GM21390 (cell line): ENCODE measurements around the gene AK1.

Source experiments
- ATAC-seq: cut with Tn5 transposase; IDR thresholded peaks from one replicate; pipeline ENCODE4 v1.9.1; 2021; ENCODE audit not compliant: unreplicated experiment

Gene AK1

DNA sequence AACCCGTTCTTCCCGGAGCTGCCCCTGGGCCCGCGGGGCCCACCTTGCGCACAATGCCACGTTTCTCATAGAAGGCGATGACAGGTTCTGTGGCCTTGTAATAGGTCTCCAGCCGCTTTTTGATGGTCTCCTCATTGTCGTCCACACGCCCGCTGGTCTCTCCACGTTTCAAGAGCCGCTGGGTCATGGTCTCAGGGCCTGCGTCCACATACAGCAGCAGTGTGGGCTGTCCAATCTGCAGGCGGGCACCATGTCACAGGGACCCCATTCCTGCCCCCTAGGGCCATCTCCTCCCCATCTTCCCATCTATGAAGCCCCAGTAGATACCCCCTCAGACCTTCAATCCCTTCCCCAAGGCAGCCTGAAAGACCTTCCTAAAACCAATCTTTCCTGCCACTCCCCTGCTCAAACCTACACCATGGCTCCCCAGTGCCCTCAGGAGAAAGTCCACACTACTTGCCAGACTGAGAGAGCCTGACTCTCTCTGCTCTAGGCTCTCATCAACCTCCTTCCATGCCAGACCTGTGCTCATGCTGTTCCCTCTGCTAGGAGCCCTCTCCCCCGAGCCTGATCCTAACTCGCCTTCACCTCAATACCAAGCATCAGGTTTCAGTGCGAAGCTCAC lies 9.1 kb downstream of the AK1 start:
- ATAC-seq: no peak

DNA sequence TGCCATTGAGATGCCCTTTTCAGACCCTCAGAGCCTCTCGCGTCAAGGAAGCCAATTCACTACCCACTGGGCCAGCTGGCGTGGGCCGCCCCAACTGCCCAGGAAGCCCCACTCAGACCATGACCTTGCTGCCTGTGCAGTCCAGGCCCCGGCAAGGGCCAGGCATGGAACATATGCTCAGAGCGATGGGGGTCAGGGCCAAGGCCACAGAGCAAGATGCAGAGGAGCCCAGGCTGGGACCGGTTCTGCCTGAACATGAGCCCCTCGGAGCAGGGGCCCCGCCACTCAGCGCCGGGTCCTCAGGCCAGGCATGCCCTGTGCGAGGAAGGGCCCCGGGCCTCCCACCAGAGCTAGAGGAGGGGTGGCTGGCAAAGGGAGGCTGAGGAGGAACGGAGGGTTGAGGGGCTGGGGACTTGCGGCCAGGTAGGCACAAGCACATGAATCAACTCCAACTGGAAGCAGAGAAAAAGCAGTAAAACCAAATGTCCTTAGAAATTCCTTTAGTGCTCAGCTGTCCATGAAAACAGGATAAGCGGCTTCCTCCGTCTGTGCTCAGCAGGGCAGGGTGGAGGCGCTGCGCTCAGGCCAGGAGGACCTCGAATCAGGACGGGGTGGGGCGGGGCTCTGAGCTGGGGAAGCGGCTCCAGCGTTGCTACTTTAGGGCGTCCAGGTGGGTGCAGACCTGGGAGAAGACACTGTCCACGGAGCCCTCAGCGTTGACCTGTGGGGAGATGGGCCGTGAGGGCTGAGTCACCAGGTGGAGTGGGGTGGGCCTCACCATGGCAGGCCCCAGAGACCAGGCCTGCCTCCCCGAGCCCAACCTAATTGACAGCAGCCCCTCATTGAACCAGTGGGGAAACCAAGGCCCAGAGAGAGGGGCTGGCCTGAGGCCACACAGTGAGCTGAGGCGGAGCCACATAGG lies 9.9 kb downstream of the AK1 start:
- ATAC-seq: no peak

DNA sequence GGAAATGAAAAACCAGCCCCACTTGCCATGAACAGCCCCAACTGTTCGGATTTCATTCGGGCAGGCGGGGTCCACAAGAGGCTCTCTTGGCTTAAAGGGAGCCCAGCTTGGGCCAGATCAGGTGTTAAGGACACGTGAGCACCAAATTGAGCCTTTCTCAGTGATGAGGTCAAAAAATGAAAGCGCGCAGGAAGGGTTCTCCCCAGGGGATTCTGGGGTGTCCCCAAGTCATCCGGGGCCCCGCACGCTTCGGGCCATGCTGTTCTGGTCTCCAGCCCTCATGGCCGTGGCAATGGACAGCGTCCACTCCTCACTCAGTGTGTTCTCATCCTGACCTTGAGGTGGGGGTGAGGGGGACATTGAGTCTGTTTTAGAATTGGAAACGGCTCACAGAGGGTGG lies 10.9 kb downstream of the AK1 start:
- no peak for ATAC-seq

DNA sequence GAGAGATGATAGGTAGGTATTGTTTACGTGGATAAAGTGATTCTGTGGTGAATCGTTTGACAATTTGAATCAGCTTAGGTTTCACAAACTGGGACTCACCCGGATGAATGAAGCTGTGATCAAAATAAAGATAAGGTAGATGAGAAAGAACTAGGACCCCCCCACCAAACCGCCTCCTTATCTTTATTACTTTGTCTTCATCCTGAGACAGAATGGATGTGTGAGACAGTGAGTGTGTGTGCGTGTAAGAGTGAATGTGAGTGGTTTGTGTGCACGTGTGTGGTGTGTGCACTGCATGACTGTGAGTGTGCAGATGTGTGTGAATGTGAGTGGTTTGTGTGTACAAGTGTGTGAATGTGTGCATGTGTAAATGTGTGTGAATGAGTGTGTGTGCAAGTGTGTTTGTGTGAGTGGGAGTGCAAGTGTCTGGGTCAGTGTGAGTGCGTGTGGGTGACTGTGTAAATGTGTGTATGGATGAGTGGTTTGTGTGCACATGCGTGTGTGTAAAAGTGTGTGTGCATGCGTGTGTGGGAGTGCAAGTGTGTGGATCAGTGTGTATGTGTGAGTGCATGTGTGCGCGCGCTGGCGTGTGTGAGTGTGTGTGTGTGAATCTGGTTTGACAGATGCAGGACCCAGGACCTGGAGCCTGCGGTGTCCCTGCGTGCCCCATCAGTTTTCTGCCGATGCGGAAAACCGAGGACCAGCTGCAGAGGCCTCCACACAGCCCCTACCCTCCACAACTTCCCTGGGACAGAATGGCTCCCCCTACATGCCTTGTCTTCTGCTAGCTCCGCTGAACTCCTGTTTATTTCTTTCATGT lies 11.6 kb downstream of the AK1 start:
- ATAC-seq: no peak

DNA sequence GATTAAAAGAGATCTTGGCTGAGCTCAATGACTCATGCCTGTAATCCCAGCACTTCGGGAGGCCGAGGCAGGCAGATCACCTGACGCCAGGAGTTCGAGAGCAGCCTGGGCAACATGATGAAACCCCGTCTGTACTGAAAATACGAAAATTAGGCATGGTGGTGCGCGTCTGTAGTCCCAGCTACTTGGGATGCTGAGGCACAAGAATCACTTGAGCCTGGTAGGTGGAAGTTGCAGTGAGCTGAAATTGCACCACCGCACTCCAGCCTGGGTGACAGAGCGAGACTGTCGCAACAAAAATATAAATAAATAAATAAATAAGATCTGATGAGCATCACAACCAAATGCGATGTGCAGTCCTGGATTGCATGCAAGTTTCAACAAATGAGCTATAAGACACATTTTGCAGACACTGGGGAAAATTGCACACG lies 14.3 kb downstream of the AK1 start:
- no peak for ATAC-seq

DNA sequence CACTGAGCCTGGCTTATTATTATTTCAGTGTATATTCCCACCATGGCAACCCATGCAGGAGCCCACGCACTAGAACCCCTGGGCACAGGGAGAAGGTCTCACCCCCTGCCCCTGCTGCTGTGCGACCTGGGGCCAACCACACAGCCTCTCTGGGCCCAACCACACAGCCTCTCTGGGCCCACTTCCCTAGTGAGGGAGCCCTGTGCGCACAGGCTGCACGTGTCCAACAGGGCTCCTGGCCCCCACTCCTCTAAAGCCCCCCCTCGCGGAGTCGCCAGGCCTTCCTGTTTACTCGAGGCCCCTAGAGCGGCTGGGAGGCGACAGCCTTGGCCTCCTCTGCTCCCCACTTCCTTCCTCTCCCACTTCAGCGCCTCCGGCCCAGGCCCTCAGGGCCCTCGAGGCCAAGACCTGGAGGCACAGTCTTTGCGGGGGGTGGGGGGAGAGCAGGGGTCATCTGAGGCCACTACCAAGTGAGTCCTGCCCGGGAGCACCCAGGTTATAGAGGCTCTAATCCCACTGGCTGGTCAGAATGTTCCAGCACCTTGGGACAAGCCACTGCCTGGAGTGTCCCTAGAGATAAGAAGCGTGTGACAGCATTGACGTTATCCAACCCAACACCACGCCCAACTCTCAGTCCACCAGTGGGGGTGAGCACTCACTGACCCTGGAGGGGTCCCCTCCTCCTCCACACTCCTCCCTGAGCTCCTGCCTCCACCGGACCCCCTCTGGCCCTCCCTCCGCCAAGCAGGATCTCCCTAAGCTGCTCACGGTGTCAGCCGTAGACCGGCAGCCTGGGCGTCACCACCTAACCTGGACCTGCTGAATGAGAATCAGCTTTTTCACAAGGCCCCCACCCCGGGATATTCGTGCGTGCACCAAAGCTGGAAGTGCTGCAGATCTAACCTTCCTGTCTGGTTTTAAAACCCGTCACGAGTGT lies 15.1 kb downstream of the AK1 start:
- ATAC-seq: no peak

DNA sequence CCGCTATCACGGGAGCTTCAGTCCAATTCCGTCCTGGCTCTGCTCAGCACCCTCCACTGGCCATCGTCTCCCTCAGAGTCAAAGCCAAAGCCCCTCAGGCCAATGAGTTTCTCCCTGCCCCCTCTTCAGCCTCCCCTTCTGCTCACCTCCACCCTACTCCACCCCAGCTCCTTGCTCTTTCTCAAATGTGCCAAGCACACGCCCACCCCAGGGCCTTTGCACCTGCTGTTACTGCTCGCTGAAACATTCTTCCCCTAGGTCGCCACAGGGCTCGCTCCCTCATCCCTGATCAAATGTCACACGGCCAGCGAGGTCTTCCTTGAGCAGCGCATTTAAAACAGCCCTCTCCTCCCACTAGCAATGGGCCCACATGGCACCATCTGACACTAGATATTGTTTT lies 16.7 kb downstream of the AK1 start:
- ATAC-seq: no peak

DNA sequence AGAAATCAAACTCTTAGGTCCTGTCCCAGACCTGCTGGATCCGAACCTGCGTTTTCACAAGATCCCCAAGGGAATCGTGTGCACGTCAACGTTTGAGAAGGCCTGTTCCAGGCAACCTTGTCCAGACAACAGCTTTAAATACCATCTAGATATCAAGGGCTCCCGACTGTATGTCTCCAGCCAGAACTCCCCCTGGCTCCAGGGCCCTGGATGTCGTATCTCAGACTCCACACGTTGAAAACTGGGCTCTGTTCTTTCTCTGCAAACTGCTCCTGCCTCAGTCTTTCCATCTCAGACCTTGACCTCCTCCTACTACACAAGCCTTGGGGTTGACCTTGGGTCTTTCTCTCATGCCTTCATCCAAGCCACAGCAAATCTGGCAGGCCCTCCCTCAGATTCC lies 17.2 kb downstream of the AK1 start:
- ATAC-seq: no peak

DNA sequence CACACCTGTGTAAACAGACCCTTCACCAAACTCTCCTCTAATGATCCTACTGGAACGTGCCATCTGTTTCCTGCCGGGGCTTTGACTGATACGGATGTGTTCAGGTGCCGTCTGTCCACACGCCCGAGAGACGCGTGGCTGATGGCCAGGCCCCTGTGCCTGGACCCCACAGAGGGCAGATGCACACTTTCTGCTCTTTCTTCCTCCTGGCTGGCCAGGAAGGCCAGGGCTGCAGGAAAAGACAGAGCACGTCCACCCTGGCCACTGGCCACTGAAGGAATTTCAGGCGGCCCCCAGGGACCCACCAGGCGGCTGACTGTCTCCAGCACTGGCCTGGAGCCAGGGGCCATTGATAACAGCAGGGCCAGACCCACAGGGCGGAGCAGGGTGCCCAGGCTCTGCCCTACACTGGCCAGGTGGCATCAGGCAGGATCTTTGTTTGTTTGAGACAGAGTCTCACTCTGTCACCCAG lies 19.4 kb downstream of the AK1 start:
- ATAC-seq: no peak

DNA sequence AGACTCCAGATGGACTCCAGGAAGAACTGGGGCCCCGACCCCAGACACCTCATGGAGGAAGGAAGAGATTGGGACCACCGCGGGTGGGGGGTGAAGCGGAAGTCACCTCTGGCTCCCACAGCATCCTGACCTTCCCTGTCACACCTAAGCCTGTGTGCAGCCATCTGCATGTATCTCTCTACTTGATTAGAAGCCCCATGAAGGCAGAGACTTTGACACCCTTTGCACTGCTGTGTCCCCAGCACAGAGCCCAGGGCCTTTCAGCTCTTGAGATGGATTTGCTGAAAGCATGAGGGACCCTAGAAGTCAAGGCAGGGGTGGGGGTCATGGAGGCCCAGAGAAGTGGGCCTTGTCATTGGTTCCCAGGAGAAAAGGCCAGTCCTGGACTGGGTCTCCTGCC lies 20.2 kb downstream of the AK1 start:
- no peak for ATAC-seq

DNA sequence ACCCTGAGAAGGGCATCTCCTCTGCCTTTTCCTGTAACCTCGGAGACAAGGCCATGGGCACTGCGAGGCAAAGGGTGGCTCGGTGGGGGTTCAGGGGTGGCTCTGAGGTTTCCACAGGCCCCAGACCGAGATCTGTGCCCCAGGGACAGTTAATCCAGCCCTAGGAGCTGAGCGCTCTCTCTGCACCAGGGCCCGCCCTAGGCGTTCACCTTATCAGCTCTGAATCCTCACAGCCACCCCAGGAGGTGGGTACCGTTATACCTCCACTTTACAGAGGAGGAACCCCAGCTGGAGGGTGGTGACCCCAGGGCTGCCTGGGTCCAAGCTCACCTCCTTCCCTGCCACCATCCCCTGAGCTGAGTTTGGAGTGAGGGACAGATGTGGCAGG lies 20.8 kb downstream of the AK1 start:
- no peak for ATAC-seq

DNA sequence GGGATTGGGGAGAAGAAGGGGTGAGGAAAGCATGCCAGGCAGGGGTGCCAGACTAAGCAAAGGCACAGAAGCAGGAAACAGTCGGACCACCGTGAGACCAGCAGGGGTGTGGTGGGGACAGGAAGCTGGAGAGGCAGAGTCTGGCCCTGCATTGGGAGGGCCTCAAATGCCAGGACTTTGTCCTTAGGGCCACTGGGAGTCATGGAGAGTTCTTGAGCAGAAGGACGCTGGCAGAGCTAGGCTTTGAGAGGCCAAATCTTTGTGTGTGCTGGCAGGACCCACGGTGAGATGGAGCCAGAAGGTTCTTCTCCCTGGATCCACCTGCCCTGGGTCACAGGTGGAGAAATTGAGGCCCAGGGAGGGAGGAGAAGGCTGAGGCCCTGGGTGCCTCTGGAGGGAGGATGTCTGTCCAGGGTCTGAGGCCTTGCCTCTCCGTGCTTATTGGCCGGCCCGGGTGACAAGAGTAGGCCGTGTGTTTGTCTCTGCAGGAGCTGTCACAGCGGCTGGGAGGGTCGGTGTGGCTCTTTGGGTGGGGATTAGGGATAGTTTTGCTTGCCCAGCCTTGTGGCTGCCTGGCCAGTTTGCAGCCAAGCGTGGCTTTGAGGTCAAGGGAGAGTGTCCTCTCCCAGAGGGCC lies 21.3 kb downstream of the AK1 start:
- no peak for ATAC-seq

DNA sequence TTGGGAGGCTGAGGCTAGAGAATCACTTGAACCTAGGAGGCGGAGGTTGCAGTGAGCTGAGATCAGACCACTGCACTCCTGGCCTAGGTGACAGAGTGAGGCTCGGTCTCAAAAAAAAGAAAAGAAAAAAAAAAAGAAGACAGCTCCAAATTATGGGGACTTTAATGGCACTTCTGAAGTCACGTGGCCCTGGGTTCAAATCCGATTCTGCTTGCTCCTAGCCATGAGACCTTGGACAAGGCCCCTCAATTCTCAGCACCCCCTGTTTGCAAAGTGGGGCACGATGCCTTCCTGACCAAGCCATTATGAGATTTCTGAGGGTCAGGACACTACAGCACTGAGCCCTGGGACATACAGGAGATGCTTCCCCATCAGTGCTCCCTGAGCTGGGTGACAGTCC lies 22.0 kb downstream of the AK1 start:
- ATAC-seq: no peak

DNA sequence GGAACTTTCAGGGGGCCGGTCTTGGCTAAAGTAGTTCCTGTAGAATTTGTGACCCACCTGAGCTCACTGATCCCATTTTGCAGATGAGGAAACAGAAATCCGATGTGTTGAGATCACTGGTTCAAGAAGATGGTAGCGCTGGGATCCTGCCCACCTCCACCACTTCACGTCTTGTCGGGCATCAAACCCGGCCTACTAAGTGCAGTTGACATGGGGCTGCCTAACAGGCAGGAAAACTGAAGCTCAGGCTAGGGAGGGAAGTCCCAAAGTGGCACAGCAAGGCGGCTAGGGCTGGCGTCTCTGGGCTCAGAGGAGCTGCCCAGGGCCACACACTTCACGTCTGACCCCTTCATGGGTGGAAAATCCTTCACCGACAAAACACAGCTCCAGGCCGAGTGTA lies 22.5 kb downstream of the AK1 start:
- no peak for ATAC-seq

DNA sequence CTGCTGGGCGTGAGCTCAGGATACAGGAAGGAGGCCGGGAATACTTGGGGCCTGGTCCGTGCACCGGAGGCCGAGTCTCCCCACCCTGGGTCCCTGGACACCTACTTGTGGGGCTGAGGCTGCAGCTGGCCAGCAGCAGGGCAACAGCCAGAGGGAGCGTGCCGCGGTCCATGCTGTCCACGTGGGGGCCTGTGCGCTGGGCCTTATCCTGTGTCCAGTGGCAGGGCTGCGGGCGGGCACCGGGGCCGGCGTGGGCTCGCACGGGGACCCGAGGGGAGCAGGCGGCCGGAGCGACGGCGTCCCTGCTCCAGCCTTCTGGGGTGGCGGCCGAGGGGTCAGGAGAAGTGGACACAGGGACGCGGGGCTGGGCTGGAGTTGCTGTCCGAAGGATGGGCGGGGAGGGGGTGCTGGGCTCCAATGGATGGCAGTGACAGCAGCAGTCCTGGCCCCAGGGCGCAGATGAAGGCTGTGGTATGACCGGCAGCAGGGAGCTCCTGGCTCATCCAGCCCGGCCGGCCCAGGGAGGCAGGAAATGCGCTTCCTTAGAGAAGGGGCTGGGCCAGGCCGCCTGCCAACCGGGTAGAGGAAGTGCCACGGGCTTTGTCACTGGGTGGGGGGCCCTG lies 23.2 kb downstream of the AK1 start, which contains the start of gene ENG:
TSS of gene ENG (minus strand) at position 475 of the 623 bp plus-strand sequence. CDS start at position 172, 303 bp downstream.
- ATAC-seq: no peak

DNA sequence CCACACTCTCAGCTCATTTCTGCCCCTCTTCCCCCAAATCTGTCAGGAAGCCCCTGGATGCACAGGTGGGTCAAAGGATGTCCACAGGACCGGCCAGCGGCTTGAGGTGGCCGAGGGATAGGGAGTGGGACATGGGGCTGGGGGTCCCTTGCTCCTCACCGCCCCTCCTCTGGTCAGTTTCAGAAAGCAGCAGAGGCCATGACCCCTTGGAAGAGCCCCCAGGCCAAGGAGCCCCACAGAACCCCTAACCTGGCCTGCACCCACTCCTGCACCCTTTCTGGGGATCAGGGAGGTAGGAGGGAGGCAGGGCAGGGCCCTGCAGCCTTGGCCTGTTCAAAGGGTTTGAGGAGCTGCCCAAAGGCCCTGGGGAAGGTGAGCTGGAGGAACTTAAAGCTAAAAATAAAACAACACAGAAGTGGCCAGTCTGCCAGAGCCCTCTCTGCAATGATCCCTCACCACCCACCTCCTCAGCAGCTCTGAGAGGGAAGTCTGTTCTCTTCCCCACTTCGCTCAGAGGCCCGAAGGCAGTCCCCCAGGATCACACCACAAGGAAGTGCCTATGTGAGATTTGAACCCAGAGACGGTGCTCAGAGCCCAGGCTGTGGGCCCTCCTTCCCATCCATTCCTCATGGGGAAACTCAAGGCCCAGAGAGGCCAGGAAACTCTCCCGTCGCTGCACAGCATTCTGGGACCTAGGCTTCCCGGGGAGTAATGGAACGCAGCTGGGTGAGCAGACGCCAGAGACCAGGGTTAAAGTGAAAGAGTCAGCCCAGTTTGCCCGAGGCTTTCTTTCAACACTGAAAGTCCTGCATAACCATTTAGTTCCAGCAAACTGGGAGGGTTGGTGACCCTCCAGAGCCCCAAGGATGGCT lies 23.9 kb downstream of the AK1 start:
- ATAC-seq: no peak

DNA sequence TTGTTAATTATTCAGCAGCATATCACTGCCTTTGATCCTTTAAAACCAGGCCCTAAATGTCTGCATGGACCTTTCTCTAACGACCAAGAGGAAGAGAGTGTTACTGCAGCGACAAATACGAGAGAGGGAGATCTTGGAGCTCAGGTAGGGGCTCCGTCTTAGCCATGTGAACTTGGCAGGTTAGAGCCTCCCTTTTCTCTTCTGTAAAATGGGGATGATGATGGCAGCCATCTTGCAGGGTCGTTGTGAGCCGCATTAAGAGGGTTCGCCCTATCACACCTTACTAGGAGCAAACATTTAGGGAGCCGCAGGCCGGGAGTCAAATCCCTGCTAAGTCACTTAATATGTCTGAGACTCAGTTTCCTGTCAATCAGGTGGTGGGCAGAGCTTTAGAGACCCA lies 24.6 kb downstream of the AK1 start:
- ATAC-seq: no peak

DNA sequence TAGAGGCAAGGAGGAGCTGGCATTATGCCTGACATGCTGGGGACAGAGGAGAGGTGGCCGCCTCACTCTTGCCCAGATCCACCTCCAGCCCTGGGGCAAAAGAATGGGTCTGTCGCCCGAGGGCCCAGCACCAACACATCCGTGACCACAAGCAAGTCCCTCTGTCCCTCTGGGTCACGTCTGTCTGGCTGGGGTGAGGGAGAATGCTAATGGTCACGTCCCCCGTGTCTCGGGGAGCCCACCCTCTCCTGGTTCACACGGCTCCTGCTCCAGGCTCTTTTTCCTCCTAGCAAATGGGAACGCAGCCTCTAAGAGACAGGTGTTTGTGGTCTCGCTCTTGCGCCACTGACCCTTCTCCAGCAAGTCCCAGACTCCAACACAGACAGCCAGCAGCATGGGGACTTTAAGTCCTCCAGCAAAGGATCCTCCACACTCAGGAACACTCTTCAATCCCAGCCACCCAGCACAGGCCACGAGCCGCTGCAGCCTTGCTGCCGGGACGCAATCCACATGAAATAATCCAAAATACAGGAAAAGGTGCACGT lies 27.1 kb downstream of the AK1 start:
- no peak for ATAC-seq
